GM13977 (cell line): Measurements from ENCODE around the gene BTG2.
"Not testable (repeated sequence)": the region's sequence is repeated elsewhere in the genome, so short reads cannot be mapped to it uniquely, and the experiment has no call there.

Experiments used
- DNase-seq: peaks from one replicate; pipeline ENCODE4 v3.0.0; 2012; ENCODE audit warnings: low spot score
- CTCF ChIP-seq: IDR thresholded peaks from 2 replicates; pipeline ENCODE4 v1.5.1; 2012; ENCODE audit warnings: mild to moderate bottlenecking, control low read depth; ENCODE audit not compliant: insufficient read depth; ENCODE audit errors: extremely low read depth, missing control alignments
- in situ Hi-C: fragments of 300-500 bp; cut with MboI; formaldehyde crosslinking; loops from one replicate; pipeline ENCODE4 v1.12.0; 2022; ENCODE audit warnings: low sequenced_read_pairs, low pct_unique_long_range_greater_than_20kb, mixed read lengths, inconsistent platforms; ENCODE audit not compliant: unreplicated experiment

The BTG2 gene

GRCh38 chr1:203306965-203307541, 1.7 kb downstream of the BTG2 start:
- DNase-seq, result no peak
- TF ChIP-seq CTCF, result peak; percentile 18
- in situ Hi-C loops, result no loop called here

GRCh38 chr1:203307641-203308126, 2.4 kb downstream of the BTG2 start:
- DNase-seq, result no peak
- in situ Hi-C loops, result no loop called here
- no peak for TF ChIP-seq CTCF

GRCh38 chr1:203308328-203308922, 3.1 kb downstream of the BTG2 start:
- TF ChIP-seq CTCF, result no peak
- no peak for DNase-seq
- in situ Hi-C loops, result no loop called here

GRCh38 chr1:203308923-203309331, 3.6 kb downstream of the BTG2 start:
- in situ Hi-C loops, result no loop called here
- no peak for DNase-seq
- TF ChIP-seq CTCF, result no peak

GRCh38 chr1:203311368-203312301, 6.3 kb downstream of the BTG2 start:
- no peak for TF ChIP-seq CTCF
- no peak for DNase-seq
- in situ Hi-C loops, result no loop called here

- DNase-seq, in situ Hi-C loops: not testable (repeated sequence)
Measured at GRCh38 chr1:203314025-203314759, 8.9 kb downstream of the BTG2 start.
